ENCODE measurements around the gene PTPRB.

PTPRB gene

GRCh38 chr12:70660002-70660604 is 22.9 kb upstream of the PTPRB start:
- Histone ChIP-seq H3K9me3 (ENCODE audit: insufficient read depth, low read length) (no peaks in the 10 kb centered on the region), H3K79me2 (ENCODE audit: insufficient read depth, low read length) (no peaks in the 10 kb centered on the region), H3K36me3 (ENCODE audit: low read length) (no peaks in the 10 kb centered on the region), H3K9me2 (replicated peaks; ENCODE audit: insufficient read depth, low read length) (no peaks in the 10 kb centered on the region), H3K4me2 (ENCODE audit: low read depth, low read length, poor library complexity, severe bottlenecking) (no peak overlapping the region), H3K27me3 (ENCODE audit: low read length) (no peaks in the 10 kb centered on the region), H3K4me3 (ENCODE audit: insufficient read depth, low read length, poor library complexity, severe bottlenecking) (no peak overlapping the region), H3K27ac (ENCODE audit: low read depth, low read length) (no peak overlapping the region), H4K20me1 (ENCODE audit: low read depth, low read length) (no peaks in the 10 kb centered on the region), H3F3A (ENCODE audit: insufficient read depth) (no peaks in the 10 kb centered on the region), H2AFZ (ENCODE audit: low read depth, low read length, severe bottlenecking) (no peak overlapping the region), H3K9ac (ENCODE audit: low read length) (no peak overlapping the region)
- TF ChIP-seq EZH2phosphoT487 (conservative IDR thresholded peaks at IDR 0.05; ENCODE audit: low read length) (no peak), CTCF (IDR thresholded peaks at IDR 0.05; ENCODE audit: insufficient read depth, low read length, poor library complexity, severe bottlenecking) (no peak)

GRCh38 chr12:70659077-70659606 is 21.9 kb upstream of the PTPRB start:
- Histone ChIP-seq H3K36me3 (ENCODE audit: low read length) (no peaks in the 10 kb centered on the region), H3K9ac (ENCODE audit: low read length) (no peak overlapping the region), H3F3A (ENCODE audit: insufficient read depth) (no peaks in the 10 kb centered on the region), H3K27me3 (ENCODE audit: low read length) (no peaks in the 10 kb centered on the region), H4K20me1 (ENCODE audit: low read depth, low read length) (no peaks in the 10 kb centered on the region), H3K9me3 (ENCODE audit: insufficient read depth, low read length) (no peaks in the 10 kb centered on the region), H3K79me2 (ENCODE audit: insufficient read depth, low read length) (no peaks in the 10 kb centered on the region), H3K9me2 (replicated peaks; ENCODE audit: insufficient read depth, low read length) (no peaks in the 10 kb centered on the region), H3K27ac (ENCODE audit: low read depth, low read length) (no peak overlapping the region), H3K4me3 (ENCODE audit: insufficient read depth, low read length, poor library complexity, severe bottlenecking) (no peak overlapping the region), H3K4me2 (ENCODE audit: low read depth, low read length, poor library complexity, severe bottlenecking) (no peak overlapping the region), H2AFZ (ENCODE audit: low read depth, low read length, severe bottlenecking) (no peak overlapping the region)
- TF ChIP-seq EZH2phosphoT487 (conservative IDR thresholded peaks at IDR 0.05; ENCODE audit: low read length) (no peak), CTCF (IDR thresholded peaks at IDR 0.05; ENCODE audit: insufficient read depth, low read length, poor library complexity, severe bottlenecking) (no peak)

GRCh38 chr12:70657616-70658286 is 20.5 kb upstream of the PTPRB start:
- no peak overlapping the region for H2AFZ ChIP-seq (ENCODE audit: low read depth, low read length, severe bottlenecking)
- H3F3A ChIP-seq (ENCODE audit: insufficient read depth): no peaks in the 10 kb centered on the region
- no peaks in the 10 kb centered on the region for H3K9me3 ChIP-seq (ENCODE audit: insufficient read depth, low read length)
- no peak overlapping the region for H3K27ac ChIP-seq (ENCODE audit: low read depth, low read length)
- no peaks in the 10 kb centered on the region for H3K79me2 ChIP-seq (ENCODE audit: insufficient read depth, low read length)
- no peaks in the 10 kb centered on the region for H4K20me1 ChIP-seq (ENCODE audit: low read depth, low read length)
- no peaks in the 10 kb centered on the region for H3K36me3 ChIP-seq (ENCODE audit: low read length)
- TF ChIP-seq EZH2phosphoT487 (conservative IDR thresholded peaks at IDR 0.05; ENCODE audit: low read length) (no peak), CTCF (IDR thresholded peaks at IDR 0.05; ENCODE audit: insufficient read depth, low read length, poor library complexity, severe bottlenecking) (no peak)
- no peak overlapping the region for H3K9ac ChIP-seq (ENCODE audit: low read length)
- H3K27me3 ChIP-seq (ENCODE audit: low read length): no peaks in the 10 kb centered on the region
- H3K9me2 ChIP-seq (replicated peaks; ENCODE audit: insufficient read depth, low read length): no peaks in the 10 kb centered on the region
- H3K4me2 ChIP-seq (ENCODE audit: low read depth, low read length, poor library complexity, severe bottlenecking): no peak overlapping the region
- H3K4me3 ChIP-seq (ENCODE audit: insufficient read depth, low read length, poor library complexity, severe bottlenecking): no peak overlapping the region
